Activated CD8-positive, alpha-beta memory T cell treated with anti-CD3 and anti-CD28 coated beads, Interleukin-2, amount 50 U/mL, for 1 hour (primary cell): ENCODE measurements around the gene MAP2K6.

ENCODE experiments used
- DNase-seq: peaks from one replicate; pipeline ENCODE4 v3.0.0-alpha.2; 2020; ENCODE audit errors: extremely low read depth

MAP2K6 gene

DNA sequence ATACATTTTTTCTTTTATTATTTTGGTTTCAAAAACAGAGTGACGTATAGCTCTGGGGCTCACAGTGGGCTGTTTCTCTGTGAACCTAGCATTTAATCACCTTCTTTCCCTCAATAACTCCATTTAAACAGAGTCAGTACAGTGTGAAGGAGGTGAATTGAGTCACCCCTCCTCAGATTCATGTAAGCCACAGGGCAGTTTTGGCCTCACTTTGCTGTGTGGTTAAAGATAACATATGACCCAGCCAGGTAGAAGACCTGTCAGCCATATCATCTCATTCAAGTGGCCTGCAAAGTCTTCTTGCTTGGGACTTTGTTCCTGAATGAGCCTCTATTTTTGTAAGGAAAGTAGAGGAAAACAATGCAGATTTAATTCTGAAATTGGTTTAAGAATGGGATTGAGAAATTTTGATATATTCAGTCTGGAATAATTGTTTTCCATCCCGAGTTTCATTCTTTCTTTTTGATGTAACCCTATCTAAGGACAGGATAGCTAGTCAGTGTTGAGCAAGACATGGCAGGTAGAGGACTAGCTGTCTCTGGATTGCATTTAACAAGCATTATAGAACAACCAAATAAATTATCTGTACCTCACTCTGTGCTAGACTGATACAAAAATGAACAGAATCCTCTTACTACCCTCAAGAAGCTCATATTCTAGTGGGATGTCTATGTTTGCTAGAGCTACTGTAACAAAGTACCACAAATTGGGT lies 13.1 kb downstream of the MAP2K6 start:
- DNase-seq: no peak

DNA sequence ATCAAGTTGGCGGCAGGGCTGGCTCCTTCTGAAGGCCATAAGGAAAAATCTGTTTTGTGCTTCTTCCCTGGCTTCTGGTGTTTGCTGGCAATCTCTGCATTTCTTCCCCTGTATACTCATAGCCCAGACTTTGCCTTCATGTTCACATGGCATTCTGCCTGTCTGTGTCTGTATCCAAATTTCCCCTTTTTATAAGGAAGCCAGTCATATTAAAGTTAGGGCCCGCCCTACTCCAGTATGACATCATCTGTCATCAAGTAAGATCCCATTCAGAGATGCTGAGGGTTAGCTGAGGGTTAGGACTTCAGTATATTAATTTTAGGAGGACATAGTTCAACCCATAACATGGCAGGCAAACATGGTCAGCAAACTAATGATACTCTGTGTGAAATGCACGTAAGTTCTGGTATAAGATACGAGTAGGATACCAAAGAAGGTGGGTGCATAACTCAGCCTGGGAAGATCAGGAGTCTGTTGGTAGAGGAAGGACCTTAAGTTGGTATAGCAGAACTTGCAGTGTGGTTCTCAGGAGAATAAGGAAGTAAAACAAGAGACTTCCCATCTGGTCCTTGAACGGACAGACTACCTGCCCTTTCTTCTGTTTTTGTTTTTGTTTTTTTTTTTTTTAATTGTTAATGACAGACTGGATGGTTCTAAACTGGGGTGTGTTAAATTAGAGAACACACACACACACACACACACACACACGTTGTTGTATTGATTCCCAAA lies 13.9 kb downstream of the MAP2K6 start:
- no peak for DNase-seq

DNA sequence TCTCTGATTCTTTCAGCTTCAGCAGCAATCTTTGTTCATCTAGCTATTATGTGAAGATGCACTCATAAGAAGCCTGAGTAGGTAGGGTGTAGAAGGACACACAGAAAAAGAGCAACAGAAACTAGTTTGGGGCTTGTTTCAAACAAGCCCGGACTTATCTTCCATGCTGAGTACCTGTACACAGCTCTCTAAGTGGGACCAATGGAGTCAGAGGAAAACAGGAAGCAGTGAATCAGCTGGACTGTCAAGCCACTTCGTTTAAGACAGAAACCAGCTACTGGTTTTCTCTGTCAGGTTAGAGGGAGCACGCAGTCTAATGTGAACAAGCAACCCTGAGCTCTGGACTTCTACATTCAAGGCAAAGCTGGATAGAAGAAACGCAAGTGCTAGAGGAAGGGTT lies 16.0 kb downstream of the MAP2K6 start:
- DNase-seq: no peak

DNA sequence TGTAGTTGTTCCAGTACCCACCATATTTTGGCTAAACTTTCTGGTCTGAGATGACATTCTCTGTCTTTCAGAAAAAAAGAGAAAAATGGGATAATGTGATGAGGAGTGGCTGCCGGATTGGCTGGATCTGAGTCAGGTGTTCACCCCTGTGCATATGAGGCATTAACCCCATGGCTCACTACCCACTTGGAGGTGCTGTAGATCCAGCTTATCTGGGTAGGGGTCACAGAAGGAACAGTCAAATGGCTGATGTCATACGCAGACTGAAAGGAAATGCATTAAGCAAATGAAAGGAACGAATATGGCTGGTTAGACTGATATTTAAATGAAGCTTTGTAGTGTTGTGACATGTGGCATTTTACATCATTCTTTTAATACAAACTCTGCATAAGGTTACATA lies 17.3 kb downstream of the MAP2K6 start:
- no peak for DNase-seq

DNA sequence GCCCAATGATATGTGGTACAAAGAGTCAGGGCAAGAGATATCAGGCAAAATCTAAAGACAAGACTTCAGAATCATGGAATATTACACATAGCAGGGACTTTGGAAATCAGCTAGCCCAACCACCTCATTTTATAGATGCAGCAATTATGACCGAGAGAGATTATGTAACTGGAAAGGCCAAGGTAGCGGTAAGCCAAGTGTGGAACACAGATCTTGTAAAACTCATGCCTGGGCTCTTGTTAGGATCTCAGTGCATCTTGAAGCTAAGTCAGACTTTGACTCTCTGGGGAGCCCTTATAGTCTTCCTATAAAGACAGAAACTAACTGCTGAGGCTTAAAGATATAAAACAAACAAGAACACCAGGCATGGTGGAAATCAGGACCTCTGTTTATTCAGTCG lies 18.6 kb downstream of the MAP2K6 start:
- no peak for DNase-seq

DNA sequence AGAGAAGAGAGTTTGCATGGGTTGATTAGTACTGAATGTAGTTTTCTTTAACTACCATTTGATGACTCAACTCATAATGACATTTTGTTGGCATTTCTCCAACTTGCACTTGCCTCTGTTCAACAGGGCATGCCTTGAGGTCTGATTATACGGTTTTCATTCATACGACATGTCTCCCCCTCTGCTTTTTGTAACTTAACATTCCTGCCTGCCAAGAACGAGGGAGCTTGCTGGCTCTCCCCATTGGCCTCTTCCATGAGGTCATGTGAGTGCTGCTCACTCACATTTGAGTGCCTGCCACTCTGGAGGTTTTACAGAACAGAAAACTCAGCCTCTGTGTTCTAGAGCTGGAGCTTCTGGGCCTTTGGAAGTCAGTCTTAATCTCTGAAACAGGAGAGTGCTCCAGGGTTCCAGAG lies 19.7 kb downstream of the MAP2K6 start:
- no peak for DNase-seq

DNA sequence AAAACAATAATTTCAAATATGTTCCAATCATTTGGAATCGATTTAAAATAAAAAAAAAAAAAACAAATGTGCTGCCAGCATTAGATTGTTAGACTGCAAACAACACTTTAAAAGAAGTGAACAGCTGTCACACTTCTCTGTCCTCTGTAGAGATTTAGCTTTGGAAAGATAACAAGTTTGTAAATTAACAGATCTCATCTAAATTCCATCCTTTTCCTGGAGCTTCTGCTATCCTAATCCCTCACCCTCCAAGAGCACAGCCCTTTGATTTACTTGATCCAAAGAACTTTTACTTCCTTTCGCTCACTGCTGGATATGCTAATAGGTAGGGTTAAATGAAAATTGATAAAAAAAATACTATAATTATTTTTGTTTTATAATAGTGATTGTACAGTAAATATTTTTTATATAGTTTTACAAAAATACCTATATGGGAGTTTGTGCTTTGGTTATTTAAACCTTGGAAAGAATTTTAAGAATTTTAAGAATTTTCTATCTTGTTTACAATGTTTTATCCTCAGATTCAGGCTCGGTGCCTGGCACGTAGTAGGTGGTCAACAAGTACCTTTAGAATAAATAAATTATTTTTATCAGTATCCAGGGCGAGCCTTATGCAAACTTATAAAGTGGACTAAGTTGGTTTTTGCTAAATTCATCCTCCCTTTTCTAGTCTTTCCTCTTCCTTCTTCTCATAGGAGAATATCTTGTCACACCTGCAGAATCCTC lies 21.6 kb downstream of the MAP2K6 start:
- DNase-seq: no peak

DNA sequence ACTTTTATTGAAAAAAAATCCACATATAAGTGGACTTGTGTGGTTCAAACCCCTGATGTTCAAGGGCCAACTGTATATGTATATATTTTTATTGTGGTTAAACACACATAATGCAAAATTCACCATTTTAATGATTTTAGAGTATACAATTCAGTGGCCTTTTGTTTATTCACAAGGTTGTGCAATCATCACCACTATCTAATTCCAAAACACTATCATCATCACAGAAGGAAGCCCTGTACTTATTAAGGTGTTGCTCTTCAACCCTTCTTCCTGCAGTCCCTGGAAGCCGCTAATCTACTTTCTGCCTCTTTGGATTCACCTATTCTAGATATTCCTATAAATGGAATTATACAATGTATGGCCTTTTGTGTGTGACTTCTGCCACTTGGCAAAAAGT lies 23.0 kb downstream of the MAP2K6 start:
- DNase-seq: no peak

DNA sequence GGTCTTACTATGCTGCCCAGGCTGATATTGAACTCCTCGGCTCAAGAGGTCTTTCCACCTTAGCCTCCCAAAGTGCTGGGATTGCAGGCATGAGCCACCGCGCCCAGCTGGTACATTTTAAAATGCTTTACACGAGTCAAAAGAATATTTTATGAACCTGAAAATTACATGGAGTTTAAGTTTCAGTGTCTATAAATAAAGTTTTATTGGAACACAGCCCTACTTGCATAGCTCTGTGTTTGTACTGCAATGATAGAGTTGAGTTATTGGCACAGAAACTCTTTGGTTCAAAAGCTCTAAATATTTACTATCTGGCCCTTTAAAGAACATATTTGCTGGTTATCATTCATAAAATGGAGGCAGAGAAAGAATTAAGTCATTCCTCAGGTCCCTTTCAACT lies 24.3 kb downstream of the MAP2K6 start:
- DNase-seq: no peak

DNA sequence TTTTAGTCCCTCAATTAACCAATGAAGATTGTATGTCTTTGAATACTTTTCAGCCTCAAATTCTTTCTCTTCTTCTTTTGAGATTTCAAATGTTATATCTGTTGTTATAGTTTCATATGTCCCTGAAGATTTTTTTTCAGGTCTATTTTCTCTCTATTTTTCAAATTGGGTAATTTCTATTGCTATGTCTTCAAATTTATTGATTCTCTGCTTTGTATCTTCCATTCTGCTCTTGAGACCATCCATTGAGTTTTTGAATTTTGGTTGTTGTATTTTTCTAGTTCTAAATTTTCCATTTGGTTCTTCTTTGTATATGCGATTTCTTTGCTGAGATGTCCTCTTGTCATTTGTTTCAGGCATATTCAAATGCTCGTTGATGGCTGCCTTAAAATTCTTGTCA lies 26.7 kb downstream of the MAP2K6 start:
- no peak for DNase-seq

DNA sequence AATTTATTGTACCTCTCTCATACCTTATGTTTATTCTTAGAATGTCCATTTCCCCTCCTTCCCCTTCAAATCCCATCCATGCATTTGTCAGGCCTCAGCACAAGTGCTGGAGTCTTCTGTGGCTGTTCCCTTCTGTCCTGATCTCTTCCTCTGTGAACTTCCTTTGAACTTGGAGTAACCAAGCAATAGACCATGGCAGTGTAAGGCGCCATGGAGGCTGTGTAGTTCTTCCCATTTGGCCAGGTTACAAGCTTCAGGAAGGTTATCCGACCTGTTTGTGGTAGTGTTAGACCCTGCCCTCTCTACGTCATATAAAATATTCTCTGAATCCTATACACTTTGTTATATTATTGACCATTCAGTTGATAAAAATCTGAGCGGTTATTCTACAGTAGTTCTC lies 28.6 kb downstream of the MAP2K6 start:
- no peak for DNase-seq

DNA sequence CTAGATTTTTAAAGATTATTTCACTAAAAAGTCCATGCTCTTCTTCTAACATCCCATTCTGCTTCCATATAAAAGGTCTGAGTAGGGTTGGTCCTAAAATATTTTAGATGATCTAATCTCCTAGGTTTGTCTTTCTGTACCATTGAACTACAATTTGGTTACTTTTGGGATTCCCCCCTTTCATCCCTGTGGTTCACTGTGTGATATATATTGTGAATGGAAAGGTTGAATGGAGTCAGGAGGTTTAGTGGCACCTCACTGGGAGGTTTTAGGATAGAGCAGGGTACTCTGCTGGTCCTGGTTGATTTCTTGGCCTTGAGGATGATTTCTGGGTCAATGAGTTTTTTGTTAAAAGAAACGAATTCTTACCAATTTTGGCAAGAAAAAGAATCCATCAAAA lies 29.5 kb downstream of the MAP2K6 start:
- DNase-seq: no peak

DNA sequence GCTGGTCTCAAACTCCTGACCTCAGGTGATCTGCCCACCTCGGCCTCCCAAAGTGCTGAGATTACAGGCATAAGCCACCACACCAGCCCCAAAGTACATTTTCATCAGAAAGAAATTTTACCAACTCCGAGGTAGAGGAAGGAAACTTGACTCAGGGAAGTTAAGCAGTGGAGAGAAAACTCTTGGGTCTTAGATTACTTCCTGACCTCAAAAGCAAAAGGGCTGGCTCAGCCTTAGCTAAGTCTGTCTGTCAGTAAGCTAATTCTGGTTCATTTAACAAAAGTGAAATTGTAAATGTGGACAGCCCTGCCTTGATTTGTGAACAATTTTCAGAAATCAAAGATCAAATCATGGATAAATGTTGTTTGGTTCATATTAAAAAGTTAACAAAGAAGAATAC lies 30.6 kb downstream of the MAP2K6 start:
- no peak for DNase-seq

DNA sequence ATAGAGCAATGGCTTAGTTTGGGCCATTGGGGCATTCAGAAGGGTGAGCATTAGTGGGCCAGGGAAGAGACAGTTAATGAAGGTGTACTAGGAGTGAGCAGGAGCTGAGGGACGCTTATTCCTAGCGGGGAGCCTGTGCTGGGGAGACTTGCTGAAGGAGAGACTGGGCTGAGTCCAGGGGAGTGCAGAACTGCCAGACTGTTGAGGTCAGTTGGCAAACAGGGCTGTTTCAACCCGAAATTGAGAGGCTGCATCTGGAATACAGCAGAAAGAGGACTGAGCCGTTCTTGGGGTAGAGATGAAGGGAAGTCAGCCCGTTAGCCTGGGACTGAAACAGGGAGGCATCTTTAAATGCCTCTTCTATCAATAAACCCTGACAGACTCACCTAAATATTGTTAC lies 33.2 kb downstream of the MAP2K6 start:
- no peak for DNase-seq

DNA sequence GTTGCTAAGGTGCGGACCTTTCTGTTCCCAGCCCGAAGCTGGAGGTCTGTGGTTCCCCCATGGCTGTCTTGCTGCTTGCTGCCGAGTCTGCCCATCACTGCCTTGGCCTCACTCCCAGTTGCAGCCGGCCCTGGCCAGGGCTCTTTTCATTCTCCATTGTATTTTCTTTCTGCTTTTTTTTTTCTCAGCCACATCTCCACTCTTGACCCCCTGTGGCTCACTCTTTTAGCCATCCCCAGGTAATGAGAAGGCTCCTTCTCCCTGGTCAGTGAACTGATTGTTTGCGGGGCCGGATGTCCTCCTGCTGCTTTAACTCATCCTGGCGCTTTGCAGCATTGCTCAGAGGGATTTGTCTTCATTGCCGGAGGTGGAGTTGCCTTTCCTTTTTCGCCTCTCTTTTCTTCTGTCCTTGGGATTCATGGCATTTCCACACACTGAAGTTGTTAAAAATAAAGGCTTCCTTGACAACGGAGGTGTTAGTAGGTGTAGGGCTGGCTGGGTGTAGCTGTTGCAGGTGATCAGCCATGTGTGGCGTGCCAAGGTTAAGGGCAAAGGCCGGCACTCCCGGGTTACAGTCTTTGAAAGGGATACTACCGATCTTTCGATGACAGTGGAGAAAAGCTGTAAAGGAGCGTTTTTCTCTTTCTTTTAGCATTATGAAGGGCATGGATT lies 34.1 kb downstream of the MAP2K6 start:
- DNase-seq: no peak

DNA sequence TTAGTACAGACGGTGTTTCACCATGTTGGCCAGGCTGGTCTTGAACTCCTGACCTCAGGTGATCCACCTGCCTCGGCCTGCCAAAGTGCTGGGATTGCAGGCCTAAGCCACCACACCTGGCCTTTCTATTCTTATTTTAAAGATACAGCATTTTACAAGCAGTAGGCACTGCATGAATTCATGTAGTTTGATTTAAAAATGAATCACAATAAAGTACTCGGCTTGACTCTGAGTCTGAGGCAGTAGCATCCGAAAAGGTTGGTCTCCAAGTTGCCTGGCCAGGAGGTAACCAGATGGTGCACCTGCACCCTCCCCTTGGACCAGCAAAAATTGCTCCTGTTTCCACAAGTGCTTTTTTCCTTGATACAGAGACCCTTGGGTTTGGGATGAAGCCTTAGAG lies 35.6 kb downstream of the MAP2K6 start:
- DNase-seq: no peak

DNA sequence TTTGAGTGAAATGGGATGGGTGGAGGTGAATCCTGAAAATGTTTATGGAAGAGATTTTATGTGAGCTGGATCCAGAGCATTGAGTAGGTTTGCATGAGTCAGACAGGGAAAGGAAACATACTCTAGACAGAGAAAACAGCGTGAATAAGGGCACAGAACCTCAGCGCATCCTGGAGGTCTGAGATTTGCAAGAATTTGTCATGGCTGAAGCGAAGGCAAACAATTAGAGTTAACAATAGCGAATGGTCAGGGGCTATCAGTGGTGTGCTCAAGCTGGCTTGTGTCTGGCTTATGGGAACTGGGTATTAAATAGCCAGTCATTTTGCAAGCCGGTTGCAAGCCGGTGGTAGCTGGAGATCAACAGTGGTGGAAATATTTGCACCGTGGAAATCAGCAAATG lies 36.4 kb downstream of the MAP2K6 start:
- no peak for DNase-seq

DNA sequence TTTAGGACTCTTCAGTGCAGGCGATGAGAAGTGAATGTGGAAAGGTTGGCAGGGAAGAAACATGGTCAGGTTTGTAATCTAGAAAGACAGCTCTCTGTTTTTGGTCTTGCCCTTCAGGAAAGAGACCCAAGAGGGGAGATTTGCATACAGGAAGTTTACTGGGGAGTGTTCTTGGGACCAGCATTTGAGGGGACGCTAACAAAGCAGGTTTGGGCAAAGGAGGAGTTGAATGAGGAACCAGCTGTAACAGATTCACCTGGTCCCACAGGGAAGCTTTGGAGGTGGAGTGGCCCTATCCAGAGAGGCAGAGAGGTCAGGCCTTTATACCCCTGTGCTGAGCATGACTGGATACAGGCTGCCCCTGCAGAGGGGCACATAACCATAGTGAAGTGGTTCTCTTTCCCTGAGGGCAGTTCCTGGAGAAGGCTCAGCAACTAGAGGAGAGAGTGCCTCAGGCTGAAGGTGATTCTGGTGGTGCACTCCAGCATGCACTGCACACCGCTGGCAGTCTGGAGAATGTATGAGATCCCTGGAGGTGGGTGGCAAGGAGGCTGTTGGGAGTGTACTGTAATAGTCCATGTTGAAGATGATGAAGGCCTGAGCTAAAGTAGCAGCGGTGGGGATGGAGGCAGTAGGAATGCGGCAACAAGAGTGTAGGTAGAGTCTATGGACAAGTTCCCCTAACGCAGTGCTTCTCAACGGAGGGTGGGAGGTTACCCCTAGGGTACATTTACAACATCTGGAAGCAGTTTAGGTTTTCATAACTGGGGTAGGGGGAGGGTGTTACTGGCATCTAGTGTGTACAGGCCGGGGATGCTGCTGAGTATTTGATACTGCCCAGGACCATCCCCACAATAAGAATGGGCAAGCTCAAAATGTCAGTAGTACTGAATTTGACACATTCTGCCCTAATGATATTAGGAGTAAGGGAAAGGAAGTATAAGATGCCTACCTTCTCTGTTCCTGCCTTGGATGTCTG lies 37.2 kb downstream of the MAP2K6 start:
- DNase-seq: no peak

DNA sequence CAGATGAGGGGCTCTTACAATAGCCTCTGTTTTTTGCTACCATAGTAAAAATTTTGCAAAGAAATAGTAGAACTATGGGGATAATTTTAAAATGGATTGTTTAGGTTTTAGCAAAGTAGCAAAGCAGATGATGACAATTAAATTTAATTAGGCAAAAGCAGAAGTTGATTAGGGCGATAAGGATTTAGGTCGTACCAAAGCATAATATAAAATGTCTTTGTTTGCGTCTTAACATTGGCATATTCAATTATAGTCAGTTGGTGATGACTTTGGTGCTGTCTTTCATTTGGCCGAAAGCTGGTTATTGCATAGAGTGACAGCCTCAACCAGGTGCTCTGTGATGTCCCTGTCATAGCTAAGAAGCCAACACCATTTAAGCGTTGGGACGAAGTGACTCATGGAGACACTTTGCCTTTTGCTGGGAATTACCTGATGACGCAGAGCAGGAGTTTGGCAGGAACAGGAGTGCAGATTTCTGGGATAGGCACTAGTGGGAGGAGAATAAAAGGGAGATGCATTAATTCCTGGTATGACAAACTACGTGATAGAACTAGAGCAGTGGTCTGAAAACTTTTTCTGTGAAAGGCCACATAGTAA lies 38.3 kb downstream of the MAP2K6 start:
- DNase-seq: no peak

DNA sequence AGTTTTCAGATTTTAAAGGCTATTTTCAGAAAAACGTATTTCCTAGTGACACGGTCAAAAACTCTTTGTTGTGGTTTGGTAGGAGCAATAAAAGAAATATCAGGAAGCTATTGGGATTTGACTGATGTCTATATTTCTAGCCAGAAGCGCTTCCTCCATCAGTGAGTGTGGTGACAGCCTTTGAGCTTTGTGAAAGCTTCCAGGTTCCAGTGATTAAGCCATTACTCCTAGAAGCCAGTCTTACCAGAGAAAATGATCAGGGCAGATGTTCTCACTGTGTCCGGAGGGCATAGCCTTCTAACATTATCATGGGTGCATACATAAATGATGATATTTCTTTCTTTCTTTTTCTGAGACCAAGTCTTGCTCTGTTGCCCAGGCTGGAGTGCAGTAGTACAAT lies 39.6 kb downstream of the MAP2K6 start:
- no peak for DNase-seq

DNA sequence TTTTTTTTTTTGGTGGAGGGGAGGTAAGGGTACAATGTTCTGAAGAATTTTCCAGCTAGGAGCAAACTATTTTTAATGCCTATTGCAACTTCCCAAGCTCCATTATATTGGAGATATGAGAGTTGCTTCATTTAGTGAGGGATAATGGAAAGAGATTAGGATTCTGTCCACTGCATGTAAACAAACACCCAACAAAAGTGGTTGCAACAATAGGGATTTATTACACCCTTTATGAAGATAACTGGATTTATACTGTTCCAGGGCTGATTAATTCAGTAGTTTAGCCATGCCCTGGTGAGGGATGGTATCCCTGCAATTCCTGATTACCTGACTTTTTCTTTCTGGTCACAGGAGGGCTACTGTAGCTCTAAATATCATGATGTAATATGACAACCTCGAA lies 40.5 kb downstream of the MAP2K6 start:
- no peak for DNase-seq
